Mammary microvascular endothelial cell (primary cell): Measurements from ENCODE around the gene MIP. TPM values are rescaled to one million over a fixed set of nuclear protein-coding genes. Genes with fewer than 3 reads are reported as not detected.

Experiments
- total RNA-seq: library from RNA; depleted of rRNA; stranded (reverse); fragments of >200 nt; gene quantifications from 2 replicates; pipeline ENCODE4 v1.2.3, GENCODE V29; 2015

MIP gene
- not detected in 2 replicates for total RNA-seq

DNA sequence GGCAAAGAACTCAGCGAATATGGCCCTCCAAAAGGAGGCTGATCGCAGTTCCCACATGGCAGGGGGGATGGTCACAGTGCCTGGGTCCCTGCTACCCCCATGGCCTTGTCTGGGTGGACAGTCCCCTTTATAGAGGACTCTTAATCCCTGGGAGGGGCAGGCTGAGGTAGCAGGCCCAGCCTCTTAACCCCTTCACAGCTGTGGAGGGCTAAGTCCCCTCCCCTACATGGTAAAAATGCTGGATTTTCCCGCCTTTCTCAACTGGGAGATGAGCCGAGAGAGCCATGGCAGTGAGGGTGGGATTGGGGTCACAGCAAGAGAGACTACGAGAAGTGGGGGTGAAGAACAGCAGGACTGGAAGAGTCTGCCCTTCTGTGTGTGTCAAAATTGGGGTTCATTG lies at the start of gene MIP:
MIP (minus strand) TSS at position 101 of the 400 bp plus-strand sequence; CDS start at position 57, 44 bp downstream.

DNA sequence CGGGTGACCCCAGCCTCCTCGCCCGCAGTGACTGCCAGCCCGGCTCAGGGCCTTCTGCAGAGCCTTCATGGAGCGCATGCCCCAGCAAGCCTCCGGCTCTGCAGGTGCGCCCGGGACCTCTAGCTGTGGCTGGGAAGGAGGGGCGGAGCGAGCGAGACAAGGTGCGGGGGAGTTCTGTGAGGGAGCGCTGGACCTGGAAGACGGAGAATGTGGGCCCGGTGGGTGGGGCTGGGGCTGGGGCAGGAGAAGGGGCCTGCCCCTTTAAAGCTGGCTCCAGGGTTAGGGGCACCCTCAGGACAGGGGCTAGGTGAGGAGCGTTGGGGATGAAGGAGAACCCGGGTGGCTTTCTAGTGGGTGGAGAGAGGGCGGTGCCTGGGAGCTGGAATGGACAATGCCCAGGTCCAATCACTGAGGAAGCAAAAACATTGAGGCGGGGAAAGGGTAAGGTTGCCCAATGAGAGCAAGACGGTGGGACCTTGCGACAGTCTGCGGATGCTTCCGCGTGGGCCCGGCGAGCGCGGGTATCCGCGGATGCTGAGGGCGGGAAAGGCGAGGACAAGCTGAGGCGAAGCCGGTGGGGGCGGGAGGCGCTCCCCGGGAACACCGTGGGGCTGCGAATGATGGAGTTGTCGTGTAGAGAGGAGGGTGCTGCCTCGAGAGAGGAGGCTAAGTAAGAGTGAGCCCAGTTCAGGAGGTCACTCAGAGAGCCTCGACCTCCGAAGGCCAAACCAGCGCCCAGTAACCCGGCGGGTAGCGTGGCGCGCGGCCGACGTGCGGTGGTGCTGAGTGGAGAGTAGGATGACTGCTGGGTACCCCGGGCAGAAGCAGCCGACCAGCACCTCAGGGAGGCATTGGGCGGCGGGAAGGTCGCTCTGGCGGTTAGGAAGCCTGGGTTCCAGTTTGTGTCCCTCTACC lies 33.8 kb upstream of the MIP start, which contains the start of gene GLS2:
GLS2 (minus strand) TSS at position 121 of the 915 bp plus-strand sequence; CDS start at position 78, 43 bp downstream.

DNA sequence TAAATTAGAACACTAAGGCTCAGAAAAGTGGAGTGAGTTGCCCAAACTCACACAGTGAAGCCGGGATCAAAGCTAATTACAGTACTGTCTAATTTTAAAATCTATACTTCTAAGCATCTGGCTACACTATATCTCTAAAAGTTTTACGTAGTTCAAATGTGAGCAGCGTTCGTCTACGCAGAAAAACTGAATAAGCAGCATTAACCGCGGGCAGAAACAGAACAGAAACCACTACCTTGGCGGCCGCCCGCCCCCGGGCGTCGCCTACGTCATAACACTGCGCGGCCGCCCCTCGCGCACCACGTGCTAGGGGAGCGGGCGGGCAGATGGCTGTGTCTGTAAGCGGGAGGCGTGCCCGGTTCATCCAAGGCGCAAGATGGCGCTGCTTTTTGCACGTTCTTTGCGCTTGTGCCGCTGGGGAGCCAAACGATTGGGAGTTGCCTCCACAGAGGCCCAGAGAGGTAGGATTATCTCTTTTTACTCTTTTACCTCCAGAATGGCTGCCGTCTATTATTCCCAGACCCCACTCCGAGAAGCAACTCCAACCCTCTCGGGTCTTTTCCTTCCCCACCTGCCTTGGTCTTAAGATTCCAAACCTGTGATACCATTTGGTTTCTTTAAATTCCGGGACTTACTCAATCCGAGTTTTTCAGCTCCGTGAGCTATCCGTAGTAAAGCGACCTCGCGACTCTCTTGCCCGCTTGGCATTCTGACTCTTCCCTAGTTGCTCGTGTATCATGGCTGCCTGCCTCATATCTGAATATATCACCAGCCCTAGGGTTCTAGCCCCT lies 14.0 kb upstream of the MIP start, which contains the start of gene SPRYD4:
SPRYD4 (plus strand) TSS at position 363 of the 791 bp plus-strand sequence; CDS start at position 377, 14 bp downstream.

DNA sequence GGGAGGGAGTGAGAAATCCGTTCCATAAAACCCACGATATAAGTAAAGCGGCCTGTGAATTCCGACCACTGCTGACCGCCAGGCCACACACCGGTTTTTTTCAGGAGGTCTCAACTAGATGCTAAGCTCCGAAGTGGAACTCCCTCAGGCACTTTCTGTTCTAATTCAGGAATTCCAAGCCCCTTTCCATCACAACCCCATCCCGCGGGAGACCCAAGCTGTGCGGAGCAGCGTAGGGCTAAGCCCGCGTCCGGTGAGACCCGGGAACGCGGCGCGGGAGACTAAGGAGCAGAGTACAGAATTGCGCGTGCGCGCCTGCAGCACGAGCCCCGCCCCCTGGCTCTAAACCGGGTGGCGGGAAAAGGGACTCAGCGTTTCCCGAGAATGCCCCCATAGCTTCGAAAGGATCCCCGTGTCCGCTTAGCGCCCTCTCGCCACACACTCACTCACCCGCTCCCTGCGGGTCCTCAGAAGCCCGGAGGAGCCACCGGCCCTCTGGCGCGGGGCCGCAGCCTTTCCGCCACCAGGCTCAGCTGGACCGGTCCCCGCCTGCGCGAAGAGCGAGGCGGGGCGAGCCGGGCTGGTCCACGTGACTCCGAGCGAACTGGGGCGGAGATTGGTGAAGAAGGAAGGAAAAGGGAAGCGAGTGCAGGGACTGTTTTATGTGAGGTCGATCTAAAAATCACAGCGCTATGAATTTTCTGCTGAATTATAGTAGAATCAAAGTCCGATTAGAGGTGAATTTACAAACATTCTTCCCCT lies 5.4 kb downstream of the MIP start, which contains the start of gene TIMELESS:
TIMELESS (minus strand) TSS at position 567 of the 762 bp plus-strand sequence. CDS start 15,256 bp downstream, outside the sequence.

Other genes starting within 250 kb of the MIP start
- 46.2 and 57.4 TPM in 2 replicates for gene RNF41, start 232.7 kb downstream of the MIP start, total RNA-seq
- 41.6 and 57.6 TPM in 2 replicates for gene NABP2, start 230.3 kb downstream of the MIP start, total RNA-seq
- gene SLC39A5, start 224.6 kb downstream of the MIP start, total RNA-seq = not detected in 2 replicates
- gene ANKRD52, start 196.3 kb downstream of the MIP start, total RNA-seq = 17.7 and 18.9 TPM in 2 replicates
- gene COQ10A, start 187.7 kb downstream of the MIP start, total RNA-seq = 7.4 and 9.2 TPM in 2 replicates
- gene CS, start 154.3 kb downstream of the MIP start, total RNA-seq = 156 and 157 TPM in 2 replicates
- 107 and 108 TPM in 2 replicates for gene CNPY2, start 138.7 kb downstream of the MIP start, total RNA-seq
- gene PAN2, start 120.7 kb downstream of the MIP start, total RNA-seq = 5.5 and 7.4 TPM in 2 replicates
- 0.13 TPM in 1 of 2 replicates, not detected in the other for gene IL23A, start 115.8 kb downstream of the MIP start, total RNA-seq
- gene STAT2, start 94.5 kb downstream of the MIP start, total RNA-seq = 50.8 and 60.7 TPM in 2 replicates
- not detected in 2 replicates for gene APOF, start 91.8 kb downstream of the MIP start, total RNA-seq
- 21.9 and 23.5 TPM in 2 replicates for gene TIMELESS, start 5.2 kb downstream of the MIP start, total RNA-seq
- 2.0 and 2.4 TPM in 2 replicates for gene SPRYD4, start 13.9 kb upstream of the MIP start, total RNA-seq
- not detected in 2 replicates for gene GLS2, start 33.5 kb upstream of the MIP start, total RNA-seq
- 35.1 and 41.6 TPM in 2 replicates for gene RBMS2, start 67.2 kb upstream of the MIP start, total RNA-seq
- 28.8 and 34.1 TPM in 2 replicates for gene BAZ2A, start 175.7 kb upstream of the MIP start, total RNA-seq
- gene ATP5F1B, start 191.3 kb upstream of the MIP start, total RNA-seq = 572 and 615 TPM in 2 replicates
- gene PTGES3, start 233.6 kb upstream of the MIP start, total RNA-seq = 122 and 143 TPM in 2 replicates